GM19023 (cell line): Measurements from ENCODE around the gene BICRA.
"Not testable (repeated sequence)": the region's sequence is repeated elsewhere in the genome, so short reads cannot be mapped to it uniquely, and the experiment has no call there.

Experiments used
- ATAC-seq: cut with Tn5 transposase; IDR thresholded peaks from one replicate; pipeline ENCODE4 v1.9.1; 2021; ENCODE audit warnings: mild to moderate bottlenecking, moderate library complexity; ENCODE audit not compliant: unreplicated experiment

The BICRA gene

GRCh38 chr19:47658431-47659348 lies 49.8 kb downstream of the BICRA start:
- ATAC-seq, result no peak

GRCh38 chr19:47660435-47660832 lies 51.5 kb downstream of the BICRA start:
- ATAC-seq, result no peak

- ATAC-seq, result no peak
These were observed 52.2 kb downstream of the BICRA start for GRCh38 chr19:47661161-47661560.

GRCh38 chr19:47661611-47662010 lies 52.7 kb downstream of the BICRA start:
- ATAC-seq, result no peak

GRCh38 chr19:47663435-47663910 lies 54.5 kb downstream of the BICRA start:
- ATAC-seq, result no peak

GRCh38 chr19:47663911-47664771 lies 55.2 kb downstream of the BICRA start:
- ATAC-seq, result no peak

GRCh38 chr19:47668556-47668955 lies 59.6 kb downstream of the BICRA start:
- not testable (repeated sequence) for ATAC-seq

GRCh38 chr19:47670736-47671135 lies 61.8 kb downstream of the BICRA start:
- no peak for ATAC-seq

GRCh38 chr19:47671499-47671898 lies 62.6 kb downstream of the BICRA start:
- no peak for ATAC-seq

GRCh38 chr19:47673426-47673825 lies 64.5 kb downstream of the BICRA start:
- no peak for ATAC-seq

- no peak for ATAC-seq
These were observed 65.6 kb downstream of the BICRA start for GRCh38 chr19:47674548-47674947.

- no peak for ATAC-seq
These were observed 66.3 kb downstream of the BICRA start for GRCh38 chr19:47675271-47675670.

- ATAC-seq, result no peak
These were observed 66.9 kb downstream of the BICRA start for GRCh38 chr19:47675859-47676258.

GRCh38 chr19:47676811-47677210 lies 67.9 kb downstream of the BICRA start:
- ATAC-seq, result no peak

- no peak for ATAC-seq
These were observed 70.4 kb downstream of the BICRA start for GRCh38 chr19:47679251-47679900.

- no peak for ATAC-seq
These were observed 71.3 kb downstream of the BICRA start for GRCh38 chr19:47679922-47680857.

GRCh38 chr19:47680858-47681332 lies 72.0 kb downstream of the BICRA start:
- no peak for ATAC-seq

GRCh38 chr19:47681388-47681787 lies 72.5 kb downstream of the BICRA start:
- no peak for ATAC-seq

GRCh38 chr19:47681936-47682335 lies 73.0 kb downstream of the BICRA start:
- ATAC-seq, result no peak

- ATAC-seq, result no peak
These were observed 74.0 kb downstream of the BICRA start for GRCh38 chr19:47682939-47683338.
